GM12874 (cell line): ENCODE measurements around the gene GOLGA8A.
A peak's percentile ranks its signal among the peaks of the same experiment; 100 is the strongest.

Experiments
- CTCF ChIP-seq: IDR thresholded peaks from 2 replicates; pipeline ENCODE4 v1.5.1; 2011; ENCODE audit warnings: low read depth, mild to moderate bottlenecking, control low read depth, low read length, moderate library complexity; ENCODE audit not compliant: insufficient read depth

GOLGA8A gene

GRCh38 chr15:34460451-34460850 is 22.8 kb upstream of the GOLGA8A start:
- no peak for TF ChIP-seq CTCF

DNA sequence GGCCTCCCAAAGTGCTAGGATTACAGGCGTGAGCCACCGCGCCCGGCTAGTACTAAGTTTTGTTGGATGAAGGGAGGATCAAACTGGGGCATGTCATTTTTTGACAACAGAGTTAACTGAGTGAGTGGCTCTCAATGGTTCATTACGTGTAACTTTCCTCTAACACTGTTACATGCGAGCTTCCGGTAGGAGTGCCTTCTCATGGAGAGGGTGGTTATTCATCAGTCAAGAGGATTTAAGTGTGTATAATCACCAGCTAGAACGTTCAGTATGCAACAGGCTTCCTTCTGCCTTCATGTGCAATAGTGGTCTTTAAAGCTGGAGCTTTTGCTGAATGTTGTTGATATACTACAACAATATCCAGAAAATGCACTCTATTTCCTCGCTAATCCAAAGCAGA is 19.1 kb upstream of the GOLGA8A start:
- TF ChIP-seq CTCF: no peak

DNA sequence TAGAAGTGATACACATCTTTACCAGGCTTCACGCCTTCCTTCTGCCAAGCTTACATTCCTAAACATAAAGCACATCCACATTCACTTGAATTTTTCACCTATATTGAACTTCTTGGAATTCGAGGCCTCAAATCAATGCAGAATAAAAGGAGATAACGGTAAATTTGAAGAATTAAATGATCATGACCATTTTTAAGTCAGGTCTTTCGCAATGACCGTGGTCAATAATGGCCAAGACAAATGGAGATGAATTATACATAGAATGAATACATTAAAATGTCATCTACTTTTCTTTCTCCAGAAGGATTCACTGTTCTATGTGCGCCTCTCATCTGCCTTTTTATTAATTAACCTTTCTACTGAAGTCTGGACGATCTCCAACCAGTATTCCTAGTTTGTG is 5.3 kb upstream of the GOLGA8A start:
- TF ChIP-seq CTCF: no peak

GRCh38 chr15:34439878-34440277 is 2.3 kb upstream of the GOLGA8A start:
- TF ChIP-seq CTCF: no peak

- TF ChIP-seq CTCF: peak; percentile 19; the same call in 1 of the 2 replicates
These were observed 609 bp downstream of the GOLGA8A start for GRCh38 chr15:34436956-34437442.

DNA sequence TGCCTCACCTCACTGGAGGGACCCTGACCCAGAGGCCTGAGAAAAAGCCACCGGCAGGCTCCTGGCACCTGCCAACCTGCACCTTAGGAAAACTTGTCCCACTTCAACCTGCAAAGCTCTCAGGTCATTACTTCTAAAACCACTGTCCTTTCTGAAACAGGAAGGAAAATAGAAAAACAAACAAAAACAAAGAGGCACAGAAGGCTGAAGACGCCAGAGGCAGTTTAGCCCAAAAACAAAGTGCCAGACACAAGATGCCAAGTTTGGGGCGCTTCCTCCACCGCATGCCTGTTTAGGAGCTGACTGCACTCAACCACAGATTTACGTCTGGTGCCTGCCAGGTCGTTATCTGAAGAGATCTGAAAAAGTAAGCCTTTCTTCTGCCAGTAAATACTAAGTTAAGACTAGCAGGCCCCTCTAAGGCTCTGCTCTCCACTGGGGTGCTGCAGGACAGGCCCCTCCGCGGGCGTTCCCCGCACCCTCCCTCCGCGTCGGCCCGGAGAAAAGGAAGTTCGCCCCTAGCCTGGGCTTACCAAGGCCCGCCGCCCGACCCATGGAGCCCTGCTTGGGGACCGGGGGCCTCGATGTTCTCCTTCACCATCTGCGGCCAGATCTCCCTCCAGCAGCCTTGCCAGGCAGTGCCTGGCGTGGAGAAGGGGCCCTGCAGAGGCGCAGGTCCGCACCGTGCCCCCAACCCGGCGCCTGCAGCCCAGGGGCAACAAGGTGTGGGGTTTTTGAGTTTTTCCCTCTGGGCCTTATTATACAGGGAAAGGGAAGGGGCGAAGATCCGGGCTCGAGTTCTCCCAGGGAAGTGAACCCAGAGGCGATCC is 1.3 kb downstream of the GOLGA8A start:
- TF ChIP-seq CTCF: no peak

GRCh38 chr15:34435658-34436057 is 1.9 kb downstream of the GOLGA8A start:
- TF ChIP-seq CTCF: no peak
